ENCODE results near the gene APLN.

APLN gene

GRCh38 chrX:129696463-129697155 is 41.9 kb upstream of the APLN start:
- no peak for DNase-seq (ENCODE audit: low read depth)
- H3K4me3 ChIP-seq (ENCODE audit: low read length): no peak overlapping the region
- no peak for TF ChIP-seq CTCF (IDR thresholded peaks at IDR 0.05; ENCODE audit: insufficient read depth, low read depth, low read length, missing control alignments)

GRCh38 chrX:129695937-129696336 is 41.2 kb upstream of the APLN start:
- TF ChIP-seq CTCF (IDR thresholded peaks at IDR 0.05; ENCODE audit: insufficient read depth, low read depth, low read length, missing control alignments): no peak
- H3K4me3 ChIP-seq (ENCODE audit: low read length): no peak overlapping the region
- DNase-seq (ENCODE audit: low read depth): no peak

GRCh38 chrX:129695535-129695934 is 40.8 kb upstream of the APLN start:
- DNase-seq (ENCODE audit: low read depth): no peak
- H3K4me3 ChIP-seq (ENCODE audit: low read length): no peak overlapping the region
- TF ChIP-seq CTCF (IDR thresholded peaks at IDR 0.05; ENCODE audit: insufficient read depth, low read depth, low read length, missing control alignments): no peak

GRCh38 chrX:129694805-129695204 is 40.0 kb upstream of the APLN start:
- no peak for TF ChIP-seq CTCF (IDR thresholded peaks at IDR 0.05; ENCODE audit: insufficient read depth, low read depth, low read length, missing control alignments)
- DNase-seq (ENCODE audit: low read depth): no peak
- no peak overlapping the region for H3K4me3 ChIP-seq (ENCODE audit: low read length)

- DNase-seq (ENCODE audit: low read depth): no peak
- no peak overlapping the region for H3K4me3 ChIP-seq (ENCODE audit: low read length)
- no peak for TF ChIP-seq CTCF (IDR thresholded peaks at IDR 0.05; ENCODE audit: insufficient read depth, low read depth, low read length, missing control alignments)
Measured at GRCh38 chrX:129693354-129693753, 38.6 kb upstream of the APLN start.

GRCh38 chrX:129690435-129690834 is 35.7 kb upstream of the APLN start:
- no peak for DNase-seq (ENCODE audit: low read depth)
- no peak for TF ChIP-seq CTCF (IDR thresholded peaks at IDR 0.05; ENCODE audit: insufficient read depth, low read depth, low read length, missing control alignments)
- no peak overlapping the region for H3K4me3 ChIP-seq (ENCODE audit: low read length)

- H3K4me3 ChIP-seq (ENCODE audit: low read length): no peak overlapping the region
- TF ChIP-seq CTCF (IDR thresholded peaks at IDR 0.05; ENCODE audit: insufficient read depth, low read depth, low read length, missing control alignments): no peak
- DNase-seq (ENCODE audit: low read depth): no peak
Measured at GRCh38 chrX:129689796-129690195, 35.0 kb upstream of the APLN start.

Data from epithelial cell of esophagus (primary cell).